Chondrocyte (in vitro differentiated cells): ENCODE data around the gene UBE4B. TPM values are rescaled to one million over a fixed set of nuclear protein-coding genes. Genes with fewer than 3 reads are reported as not detected.

Experiments
- DNase-seq: peaks from one replicate; pipeline ENCODE4 v3.0.0; 2021; ENCODE audit warnings: mixed read lengths, low spot score
- H3K27ac Mint-ChIP-seq: one replicate; pipeline ENCODE4 v1.8.0; 2021; ENCODE audit warnings: mild to moderate bottlenecking, moderate library complexity, mixed read lengths; ENCODE audit not compliant: unreplicated experiment
- H3K27me3 Mint-ChIP-seq: 2 replicates; pipeline ENCODE4 v1.8.0; 2021; ENCODE audit warnings: low read depth, mixed read lengths
- H3K36me3 Mint-ChIP-seq: 2 replicates; pipeline ENCODE4 v1.8.0; 2021; ENCODE audit warnings: low read depth, mixed read lengths
- H3K4me1 Mint-ChIP-seq: 2 replicates; pipeline ENCODE4 v1.8.0; 2021; ENCODE audit warnings: low read depth, mild to moderate bottlenecking, mixed read lengths
- H3K4me3 Mint-ChIP-seq: one replicate; pipeline ENCODE4 v1.8.0; 2021; ENCODE audit warnings: mild to moderate bottlenecking, moderate library complexity, mixed read lengths; ENCODE audit not compliant: unreplicated experiment
- H3K9me3 Mint-ChIP-seq: 2 replicates; pipeline ENCODE4 v1.8.0; 2021; ENCODE audit warnings: low read depth, mixed read lengths
- total RNA-seq: library from RNA; stranded (reverse); gene quantifications from 3 replicates; pipeline ENCODE4 v1.2.1, GENCODE V29; 2021
- TF ChIP-seq, protein P1 (sequence below): fragments of 200-600 bp; sonication (generic); IDR thresholded peaks from 2 replicates; pipeline ENCODE4 v1.5.0; 2021; ENCODE audit warnings: antibody characterized with exemption, mild to moderate bottlenecking, moderate library complexity

UBE4B gene
- total RNA-seq, 1 donor from 2014 or later: 47.1 TPM

GRCh38 chr1:10122926-10123325 lies 90.2 kb downstream of the UBE4B start:
- Mint-ChIP-seq H3K4me3 (peak overlapping the region; percentile 19), H3K4me1 (peaks cover 26% of the 10 kb centered on the region), H3K27ac (peak overlapping the region; percentile 99), H3K27me3 (no peaks in the 10 kb centered on the region), H3K9me3 (no peaks in the 10 kb centered on the region), H3K36me3 (peaks cover 13% of the 10 kb centered on the region)
- TF ChIP-seq, protein P1, sequence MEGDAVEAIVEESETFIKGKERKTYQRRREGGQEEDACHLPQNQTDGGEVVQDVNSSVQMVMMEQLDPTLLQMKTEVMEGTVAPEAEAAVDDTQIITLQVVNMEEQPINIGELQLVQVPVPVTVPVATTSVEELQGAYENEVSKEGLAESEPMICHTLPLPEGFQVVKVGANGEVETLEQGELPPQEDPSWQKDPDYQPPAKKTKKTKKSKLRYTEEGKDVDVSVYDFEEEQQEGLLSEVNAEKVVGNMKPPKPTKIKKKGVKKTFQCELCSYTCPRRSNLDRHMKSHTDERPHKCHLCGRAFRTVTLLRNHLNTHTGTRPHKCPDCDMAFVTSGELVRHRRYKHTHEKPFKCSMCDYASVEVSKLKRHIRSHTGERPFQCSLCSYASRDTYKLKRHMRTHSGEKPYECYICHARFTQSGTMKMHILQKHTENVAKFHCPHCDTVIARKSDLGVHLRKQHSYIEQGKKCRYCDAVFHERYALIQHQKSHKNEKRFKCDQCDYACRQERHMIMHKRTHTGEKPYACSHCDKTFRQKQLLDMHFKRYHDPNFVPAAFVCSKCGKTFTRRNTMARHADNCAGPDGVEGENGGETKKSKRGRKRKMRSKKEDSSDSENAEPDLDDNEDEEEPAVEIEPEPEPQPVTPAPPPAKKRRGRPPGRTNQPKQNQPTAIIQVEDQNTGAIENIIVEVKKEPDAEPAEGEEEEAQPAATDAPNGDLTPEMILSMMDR: no peak
- DNase-seq: no peak

DNA sequence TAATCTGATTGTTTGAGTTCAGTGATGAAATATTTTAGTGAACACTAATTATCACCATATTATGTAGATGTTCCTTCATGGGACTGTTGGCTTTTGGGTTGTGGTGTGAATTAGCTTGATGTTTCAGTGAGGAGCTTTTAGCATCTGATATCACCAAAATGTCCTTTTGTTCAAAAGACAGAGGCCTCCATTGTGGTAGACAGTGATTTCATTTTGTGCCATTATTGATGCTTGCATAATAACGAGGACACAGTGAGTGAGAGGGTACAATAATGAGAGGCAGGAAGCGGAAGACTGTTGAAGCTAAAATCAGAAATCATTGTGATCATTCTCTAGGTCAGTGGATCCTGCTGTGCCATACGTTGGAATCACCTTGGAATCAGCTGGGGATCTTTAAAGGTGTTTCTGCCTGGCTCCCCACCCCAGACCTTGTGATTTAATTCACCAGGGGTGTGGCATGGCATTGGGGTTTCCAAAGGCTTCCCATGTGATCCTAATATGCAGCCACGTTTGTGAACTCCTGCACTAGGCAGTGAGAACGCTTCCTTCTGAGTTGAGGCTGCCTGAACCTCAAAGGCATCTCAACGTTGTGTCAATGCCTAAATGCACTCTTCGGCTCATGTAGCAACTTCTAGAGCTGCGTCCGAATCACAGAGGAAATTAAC lies 95.5 kb downstream of the UBE4B start:
- Mint-ChIP-seq H3K9me3 (no peaks in the 10 kb centered on the region), H3K27ac (no peak overlapping the region), H3K27me3 (no peaks in the 10 kb centered on the region), H3K4me1 (peaks cover 6% of the 10 kb centered on the region), H3K4me3 (no peak overlapping the region), H3K36me3 (peaks cover 18% of the 10 kb centered on the region)
- TF ChIP-seq, protein P1: no peak
- no peak for DNase-seq

DNA sequence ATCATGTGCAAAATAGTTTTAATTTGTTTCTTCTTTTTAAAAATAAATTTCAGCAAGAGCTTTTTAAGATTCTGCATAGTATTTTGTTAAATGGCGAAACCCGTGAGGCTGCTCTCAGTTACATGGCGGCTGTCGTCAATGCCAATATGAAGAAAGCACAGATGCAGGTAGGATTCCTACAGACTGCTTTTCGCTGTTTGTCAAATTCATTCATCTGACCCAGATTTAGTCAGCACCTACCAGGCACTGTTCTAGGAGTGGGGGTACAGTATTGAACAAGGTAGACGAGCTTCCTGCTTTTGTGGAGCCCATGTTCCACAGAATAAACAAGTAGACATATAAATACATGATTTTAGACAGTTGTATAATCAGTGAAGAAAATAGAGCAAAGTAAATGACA lies 99.6 kb downstream of the UBE4B start:
- Mint-ChIP-seq H3K27ac (no peak overlapping the region), H3K9me3 (no peaks in the 10 kb centered on the region), H3K36me3 (peaks cover 22% of the 10 kb centered on the region), H3K27me3 (no peaks in the 10 kb centered on the region), H3K4me3 (no peak overlapping the region), H3K4me1 (no peaks in the 10 kb centered on the region)
- TF ChIP-seq, protein P1: no peak
- no peak for DNase-seq

GRCh38 chr1:10132852-10133251 lies 100.1 kb downstream of the UBE4B start:
- H3K27ac Mint-ChIP-seq: no peak overlapping the region
- H3K27me3 Mint-ChIP-seq: no peaks in the 10 kb centered on the region
- H3K9me3 Mint-ChIP-seq: no peaks in the 10 kb centered on the region
- H3K4me3 Mint-ChIP-seq: no peak overlapping the region
- TF ChIP-seq, protein P1: no peak
- H3K4me1 Mint-ChIP-seq: no peaks in the 10 kb centered on the region
- peaks cover 20% of the 10 kb centered on the region for H3K36me3 Mint-ChIP-seq
- DNase-seq: no peak

GRCh38 chr1:10140981-10141380 lies 108.2 kb downstream of the UBE4B start:
- TF ChIP-seq, protein P1: no peak
- Mint-ChIP-seq H3K9me3 (no peaks in the 10 kb centered on the region), H3K36me3 (peaks cover 18% of the 10 kb centered on the region), H3K27ac (no peak overlapping the region), H3K4me1 (no peaks in the 10 kb centered on the region), H3K4me3 (no peak overlapping the region), H3K27me3 (no peaks in the 10 kb centered on the region)
- no peak for DNase-seq
